Measurements from ENCODE around the gene TMEM140.
"Not testable (repeated sequence)": the region's sequence is repeated elsewhere in the genome, so short reads cannot be mapped to it uniquely, and the experiment has no call there.

TMEM140 gene

DNA sequence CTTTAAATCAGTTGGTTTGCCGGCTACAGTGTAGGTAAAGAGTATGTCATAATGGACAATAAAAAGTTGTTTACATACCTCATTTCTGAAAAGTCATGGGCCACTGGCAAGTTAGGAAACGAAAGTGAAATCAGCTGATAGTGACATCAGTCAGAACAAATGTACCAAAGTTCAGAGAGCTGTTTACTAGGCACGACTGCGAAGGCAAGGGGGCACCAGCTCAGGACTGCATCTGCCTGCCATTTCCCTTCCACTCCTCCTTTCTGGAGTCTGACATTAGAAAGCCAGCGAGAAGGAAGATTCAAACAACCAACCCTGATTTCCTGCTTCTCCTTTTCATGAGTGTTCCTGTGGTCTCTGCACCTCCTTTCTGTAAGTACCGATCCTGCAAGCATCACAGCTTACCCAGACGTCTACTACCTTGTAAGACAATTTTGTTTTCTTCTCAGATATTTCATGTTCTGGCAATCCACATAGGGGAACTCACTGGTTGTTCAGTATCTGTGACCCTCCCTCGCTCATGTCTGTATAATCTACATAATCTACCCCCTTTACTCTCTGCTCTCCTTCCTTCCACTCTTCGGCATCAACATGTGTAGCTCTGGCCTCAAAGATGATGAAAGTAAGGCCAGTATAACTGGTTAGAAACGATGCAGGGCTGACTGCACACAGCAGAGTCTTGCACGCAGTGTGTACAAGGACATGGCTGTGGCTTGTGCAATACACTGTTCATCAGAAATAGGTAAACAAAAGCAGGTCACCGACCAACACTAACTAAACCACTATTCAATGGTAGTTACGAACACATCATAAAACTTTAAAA, at the start of gene TMEM140:
TMEM140 (plus strand) TSS at position 174 of the 823 bp plus-strand sequence. CDS start 16,370 bp downstream, outside the sequence.
- no peak for DNase-seq (ENCODE audit: low spot score)

- DNase-seq (ENCODE audit: low spot score): no peak
Measured at GRCh38 chr7:135098391-135098790, 49.5 kb upstream of the TMEM140 start.

- DNase-seq (ENCODE audit: low spot score): no peak
Measured at GRCh38 chr7:135100856-135101255, 47.0 kb upstream of the TMEM140 start.

DNA sequence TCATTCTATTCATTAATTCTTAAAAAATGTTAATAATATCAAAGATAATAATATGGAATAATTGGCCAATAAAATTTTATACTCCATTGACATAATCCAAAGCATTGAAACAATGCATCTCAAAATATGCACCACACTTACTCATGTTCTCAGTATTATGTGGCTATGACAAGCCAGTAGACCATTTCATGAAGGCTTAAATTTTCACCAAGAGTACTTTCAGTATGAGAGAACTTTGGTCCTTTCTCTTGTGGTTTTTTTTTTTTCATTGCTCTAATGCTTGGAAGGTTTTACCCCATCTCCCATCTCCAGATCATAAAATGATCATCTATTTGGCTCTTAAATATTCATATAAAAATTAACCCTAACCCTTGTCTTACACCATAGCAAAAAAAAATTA, 45.5 kb upstream of the TMEM140 start:
- no peak for DNase-seq (ENCODE audit: low spot score)

- no peak for DNase-seq (ENCODE audit: low spot score)
Measured at GRCh38 chr7:135109562-135109961, 38.3 kb upstream of the TMEM140 start.

- no peak for DNase-seq (ENCODE audit: low spot score)
Measured at GRCh38 chr7:135109976-135110375, 37.9 kb upstream of the TMEM140 start.

- no peak for DNase-seq (ENCODE audit: low spot score)
Measured at GRCh38 chr7:135111379-135111778, 36.5 kb upstream of the TMEM140 start.

GRCh38 chr7:135114622-135115021, 33.2 kb upstream of the TMEM140 start:
- DNase-seq (ENCODE audit: low spot score): no peak

- DNase-seq (ENCODE audit: low spot score): no peak
Measured at GRCh38 chr7:135117096-135117495, 30.8 kb upstream of the TMEM140 start.

DNA sequence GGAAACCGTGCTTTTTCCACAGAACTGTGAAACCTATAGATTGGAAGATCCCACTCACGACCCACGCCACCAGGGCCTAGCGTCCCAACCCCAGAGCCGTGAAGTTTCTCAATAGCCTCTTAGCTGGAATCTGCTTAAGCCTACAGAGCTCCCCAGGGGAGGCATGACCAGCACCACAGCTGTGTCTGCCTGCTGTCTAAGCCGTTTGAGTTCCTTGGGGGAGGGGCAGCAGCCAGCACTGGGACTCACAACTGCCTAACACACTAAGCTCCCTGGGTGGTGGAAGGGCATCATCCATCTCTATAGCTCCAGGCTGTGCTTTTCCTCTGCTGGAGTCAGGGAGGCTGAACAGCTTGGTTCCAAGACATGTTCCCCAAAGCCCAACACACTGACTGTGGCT, 26.0 kb upstream of the TMEM140 start:
- no peak for DNase-seq (ENCODE audit: low spot score)

GRCh38 chr7:135124631-135125030, 23.2 kb upstream of the TMEM140 start:
- not testable (repeated sequence) for DNase-seq (ENCODE audit: low spot score)

- no peak for DNase-seq (ENCODE audit: low spot score)
Measured at GRCh38 chr7:135128931-135129330, 18.9 kb upstream of the TMEM140 start.

- no peak for DNase-seq (ENCODE audit: low spot score)
Measured at GRCh38 chr7:135129579-135129978, 18.3 kb upstream of the TMEM140 start.

DNA sequence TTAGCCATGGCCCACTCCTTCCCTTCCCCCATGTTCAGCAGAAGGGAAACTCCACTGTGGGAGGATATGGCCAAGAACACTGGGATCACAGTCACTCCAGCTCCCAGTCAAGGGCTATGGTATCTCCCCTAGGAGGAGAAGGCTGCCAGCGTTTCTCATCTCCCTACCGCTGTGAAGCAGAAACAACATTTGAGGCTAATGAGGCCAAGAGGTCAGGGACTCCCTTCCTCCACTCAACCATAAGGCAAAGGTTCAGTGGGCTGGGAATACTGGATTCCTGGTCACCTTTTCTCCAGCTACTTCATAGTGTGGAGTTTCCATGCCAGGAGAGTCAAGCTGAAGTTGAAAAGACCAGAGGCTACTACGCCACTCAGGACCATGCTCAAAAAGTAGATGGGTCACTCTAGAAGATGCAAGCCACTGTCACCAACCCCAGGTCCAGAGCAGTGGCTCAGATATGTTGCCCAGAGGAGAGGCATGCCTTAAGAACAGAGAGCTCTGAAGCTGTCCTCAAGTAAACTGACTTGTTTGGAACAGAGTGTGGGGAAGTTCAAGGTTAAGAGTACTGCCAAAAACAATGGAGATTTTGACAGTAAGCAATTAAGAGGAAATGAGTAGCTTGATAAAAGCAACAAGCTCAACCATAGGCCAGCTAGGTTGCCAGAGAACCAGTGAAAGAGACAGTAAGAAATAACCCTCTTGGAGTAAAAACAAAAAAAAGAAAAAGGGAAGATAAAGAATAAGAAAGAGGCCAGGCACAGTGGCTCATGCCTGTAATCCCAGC, 3.8 kb upstream of the TMEM140 start:
- no peak for DNase-seq (ENCODE audit: low spot score)

- no peak for DNase-seq (ENCODE audit: low spot score)
Measured at GRCh38 chr7:135147341-135147898, 452 bp upstream of the TMEM140 start.

GRCh38 chr7:135150072-135150782, 2.4 kb downstream of the TMEM140 start:
- DNase-seq (ENCODE audit: low spot score): no peak

DNA sequence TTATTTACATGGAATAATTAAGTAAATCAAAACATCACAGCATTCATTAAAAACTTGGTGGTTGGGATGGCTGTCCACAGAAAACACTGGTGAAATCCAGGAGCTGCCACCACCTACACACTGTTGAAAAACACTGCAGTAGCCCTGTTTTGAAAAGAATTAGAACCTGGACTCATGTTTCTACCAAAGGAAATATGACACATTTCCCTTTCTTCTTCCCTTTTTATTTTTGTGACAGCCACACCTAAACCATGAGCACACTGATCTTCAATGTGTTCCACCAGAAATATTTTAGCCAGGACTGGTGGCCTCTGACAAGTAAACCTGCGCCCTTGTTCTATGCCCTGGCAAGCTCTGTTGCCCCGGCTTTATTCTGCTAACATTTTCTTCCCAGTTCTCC, 3.3 kb downstream of the TMEM140 start:
- DNase-seq (ENCODE audit: low spot score): no peak

- no peak for DNase-seq (ENCODE audit: low spot score)
Measured at GRCh38 chr7:135151533-135151932, 3.7 kb downstream of the TMEM140 start.

GRCh38 chr7:135152442-135152841, 4.6 kb downstream of the TMEM140 start:
- DNase-seq (ENCODE audit: low spot score): no peak

GRCh38 chr7:135154734-135155133, 6.9 kb downstream of the TMEM140 start:
- DNase-seq (ENCODE audit: low spot score): no peak

GRCh38 chr7:135156290-135156689, 8.4 kb downstream of the TMEM140 start:
- DNase-seq (ENCODE audit: low spot score): no peak

- no peak for DNase-seq (ENCODE audit: low spot score)
Measured at GRCh38 chr7:135158141-135158655, 10.3 kb downstream of the TMEM140 start.

Measured in HuH-7.5 (cell line).